Peyer's patch (tissue), 4 donors: ENCODE measurements around the gene PRSS50. TPM values are rescaled to one million over a fixed set of nuclear protein-coding genes. Genes with fewer than 3 reads are reported as not detected.

ENCODE experiments used
- DNase-seq, 3 donors: peaks; one replicate each; pipeline ENCODE4 v3.0.0-alpha.2; 2017 to 2019
- H3K27ac ChIP-seq, 4 donors: fragments of 200-600 bp; sonication (generic); one replicate each; pipeline ENCODE4 v1.5.1; 2016 to 2019
- H3K27me3 ChIP-seq, 2 donors: fragments of 200-600 bp; sonication (generic); one replicate each; pipeline ENCODE4 v1.5.1; 2019
- H3K36me3 ChIP-seq, 3 donors: fragments of 200-600 bp; sonication (generic); one replicate each; pipeline ENCODE4 v1.5.1; 2016 to 2019
- H3K4me1 ChIP-seq, 4 donors: fragments of 200-600 bp; sonication (generic); one replicate each; pipeline ENCODE4 v1.5.1; 2016 to 2019
- H3K4me3 ChIP-seq, 4 donors: fragments of 200-600 bp; sonication (generic); 1 replicate in 3 of 4; 2 replicates in 1 of 4; pipeline ENCODE4 v1.5.1; 2016 to 2019; ENCODE audit warnings: mild to moderate bottlenecking in 1 of 4
- H3K9me3 ChIP-seq, 4 donors: fragments of 200-600 bp; sonication (generic); one replicate each; pipeline ENCODE4 v1.5.1; 2016 to 2019; ENCODE audit warnings: mild to moderate bottlenecking in 1 of 4
- POLR2A ChIP-seq, 2 donors: fragments of 450-650 bp; IDR thresholded peaks; one replicate each; pipeline ENCODE4 v1.5.1; 2017; ENCODE audit warnings: antibody characterized with exemption in 2 of 2, mild to moderate bottlenecking in 2 of 2, moderate library complexity in 2 of 2
- small RNA-seq, 2 donors: library from RNA; depleted of rRNA; stranded (forward); fragments of <200 nt; gene quantifications; one replicate each; pipeline ENCODE3, GENCODE V24; 2016
- total RNA-seq, 4 donors: library from RNA; depleted of rRNA; stranded (reverse); fragments of >200 nt; gene quantifications; one replicate each; pipeline ENCODE4 v1.1.0, GENCODE V29; 2016
- TF ChIP-seq, protein P1 (sequence below), 6 experiments: fragments of 450-650 bp in 4 of 6; fragments of 200-600 bp in 2 of 6; sonication (generic) in 1 of 6; IDR thresholded peaks; one replicate each; pipeline ENCODE4 v1.5.1; 2017 to 2019; ENCODE audit warnings: antibody characterized with exemption in 6 of 6, mild to moderate bottlenecking in 3 of 6, moderate library complexity in 1 of 6

Gene PRSS50
- total RNA-seq, 4 donors from 2014 or later = not detected

GRCh38 chr3:46663591-46664135 is 54.0 kb downstream of the PRSS50 start:
- DNase-seq = peak in 2 of 3 donors; percentile 41 to 49
- no peak overlapping the region for H3K4me3 ChIP-seq
- H3K27me3 ChIP-seq = no peaks in the 10 kb centered on the region
- H3K36me3 ChIP-seq = no peaks in the 10 kb centered on the region
- H3K4me1 ChIP-seq = peaks cover 0 to 14% (median 0%) of the 10 kb centered on the region in 4 donors
- H3K9me3 ChIP-seq = no peaks in the 10 kb centered on the region
- TF ChIP-seq, protein P1, sequence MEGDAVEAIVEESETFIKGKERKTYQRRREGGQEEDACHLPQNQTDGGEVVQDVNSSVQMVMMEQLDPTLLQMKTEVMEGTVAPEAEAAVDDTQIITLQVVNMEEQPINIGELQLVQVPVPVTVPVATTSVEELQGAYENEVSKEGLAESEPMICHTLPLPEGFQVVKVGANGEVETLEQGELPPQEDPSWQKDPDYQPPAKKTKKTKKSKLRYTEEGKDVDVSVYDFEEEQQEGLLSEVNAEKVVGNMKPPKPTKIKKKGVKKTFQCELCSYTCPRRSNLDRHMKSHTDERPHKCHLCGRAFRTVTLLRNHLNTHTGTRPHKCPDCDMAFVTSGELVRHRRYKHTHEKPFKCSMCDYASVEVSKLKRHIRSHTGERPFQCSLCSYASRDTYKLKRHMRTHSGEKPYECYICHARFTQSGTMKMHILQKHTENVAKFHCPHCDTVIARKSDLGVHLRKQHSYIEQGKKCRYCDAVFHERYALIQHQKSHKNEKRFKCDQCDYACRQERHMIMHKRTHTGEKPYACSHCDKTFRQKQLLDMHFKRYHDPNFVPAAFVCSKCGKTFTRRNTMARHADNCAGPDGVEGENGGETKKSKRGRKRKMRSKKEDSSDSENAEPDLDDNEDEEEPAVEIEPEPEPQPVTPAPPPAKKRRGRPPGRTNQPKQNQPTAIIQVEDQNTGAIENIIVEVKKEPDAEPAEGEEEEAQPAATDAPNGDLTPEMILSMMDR (IDR thresholded peaks at IDR 0.05) = peak in 2 of 6 experiments; percentile 11 to 38
- no peak for TF ChIP-seq POLR2A (IDR thresholded peaks at IDR 0.05)
- H3K27ac ChIP-seq = peak overlapping the region in 1 of 4 donors; percentile 17

DNA sequence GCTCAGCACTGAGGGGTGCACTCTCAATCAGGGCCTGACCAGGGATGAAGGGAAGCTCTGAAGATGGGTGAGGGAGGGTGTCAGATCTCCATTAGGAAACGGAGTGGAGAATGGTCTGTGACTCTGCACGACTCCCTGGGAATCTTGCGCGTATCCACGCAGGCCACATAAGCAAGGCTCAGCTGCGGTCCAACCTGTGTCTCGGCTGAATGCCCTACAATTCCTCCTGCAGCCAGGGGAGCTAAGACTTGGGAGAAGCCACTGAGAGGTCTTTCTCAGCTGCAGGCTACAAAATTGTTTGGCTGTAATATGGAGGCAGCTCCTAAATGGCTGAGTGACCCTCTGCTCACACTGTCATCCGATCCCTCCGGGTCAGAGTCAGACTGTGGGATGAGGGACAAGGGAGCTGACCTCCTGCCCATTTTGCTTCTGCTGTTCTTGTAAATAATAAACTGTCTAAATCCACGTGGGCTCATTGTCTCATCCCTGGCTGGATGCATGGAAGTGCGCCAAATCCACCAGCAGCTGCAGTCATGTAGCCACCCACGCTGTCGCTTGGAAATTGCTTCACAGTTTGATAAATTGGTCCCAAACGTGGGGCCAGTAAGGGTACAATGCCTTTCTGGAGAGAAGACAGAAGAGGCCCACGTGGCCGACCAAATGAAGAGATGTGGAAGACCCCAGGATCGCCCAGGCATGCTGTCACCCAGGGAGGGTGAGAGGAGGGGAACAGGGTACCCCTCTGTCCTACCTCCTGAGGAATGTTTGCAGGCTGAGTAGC is 54.7 kb downstream of the PRSS50 start:
- Histone ChIP-seq H3K4me3 (no peak overlapping the region), H3K36me3 (no peaks in the 10 kb centered on the region), H3K9me3 (no peaks in the 10 kb centered on the region), H3K27me3 (no peaks in the 10 kb centered on the region), H3K4me1 (peaks cover 0 to 14% (median 0%) of the 10 kb centered on the region in 4 donors), H3K27ac (peak overlapping the region in 1 of 4 donors; percentile 17)
- TF ChIP-seq POLR2A (IDR thresholded peaks at IDR 0.05) = no peak
- TF ChIP-seq, protein P1 (IDR thresholded peaks at IDR 0.05) = no peak
- DNase-seq = peak in 2 of 3 donors; percentile 21 to 49

Small RNAs within 50 kb of the gene (small RNA-seq; reads per million reads assigned to genes)
- 0 reads per million in 2 donors for gene PRSS45

Other genes with a start within 250 kb of the PRSS50 start
- gene RTP3, start 219.9 kb downstream of the PRSS50 start, total RNA-seq = not detected
- gene LRRC2, start 151.6 kb downstream of the PRSS50 start, total RNA-seq = 10 to 100 TPM in 1 of 4 donors, 1 to 10 TPM in 1, under 1 TPM in 2; 0.35 to 23.9 (median 1.3) TPM
- not detected for gene FAM240A, start 105.3 kb downstream of the PRSS50 start, total RNA-seq
- gene ALS2CL, start 24.2 kb downstream of the PRSS50 start, total RNA-seq = 100 to 1,000 TPM in 1 of 4 donors, 10 to 100 TPM in 3; 64.3 to 113 (median 82.7) TPM
- gene TMIE, start 16.5 kb downstream of the PRSS50 start, total RNA-seq = 1 to 10 TPM in 1 of 4 donors, not detected in 3; 1.3 TPM
- 10 to 100 TPM in 1 of 4 donors, 1 to 10 TPM in 1, not detected in 2; 1.5 to 17.3 TPM for gene MYL3, start 145.6 kb upstream of the PRSS50 start, total RNA-seq
- gene PTH1R, start 159.9 kb upstream of the PRSS50 start, total RNA-seq = 10 to 100 TPM in 1 of 4 donors, 1 to 10 TPM in 3; 2.4 to 12.4 (median 5.7) TPM